CD14-positive monocyte (primary cell): Measurements from ENCODE around the gene OTOG. TPM values are rescaled to one million over a fixed set of nuclear protein-coding genes. Genes with fewer than 3 reads are reported as not detected.

ENCODE experiments used
- DNase-seq, 3 donors: peaks; one replicate each; pipeline ENCODE4 v3.0.0-alpha.2; 2011 to 2022
- H2AFZ ChIP-seq: 2 replicates; pipeline ENCODE4 v1.6.0; 2012; ENCODE audit warnings: mild to moderate bottlenecking, low read depth, low read length, inconsistent platforms; ENCODE audit not compliant: insufficient read depth, poor library complexity, severe bottlenecking
- H3K27ac ChIP-seq, 2 donors: 1 replicate in 1 of 2; 2 replicates in 1 of 2; pipeline ENCODE4 v1.5.1; 2012 to 2013; ENCODE audit warnings: low read length in 2 of 2, control low read depth in 1 of 2, inconsistent platforms in 1 of 2, low read depth in 1 of 2, mild to moderate bottlenecking in 1 of 2
- H3K27me3 ChIP-seq, 2 donors: one replicate each; pipeline versions ENCODE4 v1.6.0 to v1.6.1; 2011 to 2013; ENCODE audit warnings: low read length in 2 of 2; ENCODE audit not compliant: control insufficient read depth in 2 of 2, insufficient read depth in 2 of 2
- H3K36me3 ChIP-seq, 2 donors: replicated peaks in 1 of 2; 1 replicate in 1 of 2; 2 replicates in 1 of 2; pipeline versions ENCODE4 v1.5.1 to v1.6.1; 2012 to 2013; ENCODE audit warnings: low read length in 2 of 2, control low read depth in 1 of 2, inconsistent platforms in 1 of 2, mild to moderate bottlenecking in 1 of 2; ENCODE audit not compliant: insufficient read depth in 2 of 2, control insufficient read depth in 1 of 2
- H3K4me1 ChIP-seq, 2 donors: 1 replicate in 1 of 2; 2 replicates in 1 of 2; pipeline versions ENCODE4 v1.5.1 to v1.6.1; 2012 to 2013; ENCODE audit warnings: low read length in 2 of 2, control low read depth in 1 of 2, inconsistent platforms in 1 of 2, mild to moderate bottlenecking in 1 of 2, moderate library complexity in 1 of 2; ENCODE audit not compliant: insufficient read depth in 2 of 2, control insufficient read depth in 1 of 2
- H3K4me2 ChIP-seq: replicated peaks from 2 replicates; pipeline ENCODE3; 2012; ENCODE audit warnings: low read length, moderate library complexity, mild to moderate bottlenecking; ENCODE audit not compliant: poor library complexity, severe bottlenecking; ENCODE audit errors: extremely low read depth
- H3K4me3 ChIP-seq, 3 experiments: fragments of 200-600 bp in 1 of 3; sonication (generic) in 1 of 3; replicated peaks in 1 of 3; 1 replicate in 2 of 3; 2 replicates in 1 of 3; pipeline ENCODE4 v1.5.1; 2011 to 2013; ENCODE audit warnings: low read length in 3 of 3, mild to moderate bottlenecking in 3 of 3, control low read depth in 2 of 3, low read depth in 2 of 3, inconsistent platforms in 1 of 3, moderate library complexity in 1 of 3
- H3K79me2 ChIP-seq: 2 replicates; pipeline ENCODE4 v1.6.0; 2012; ENCODE audit warnings: mild to moderate bottlenecking, control low read depth, inconsistent platforms, low read length, moderate library complexity; ENCODE audit not compliant: insufficient read depth
- H3K9ac ChIP-seq: 2 replicates; pipeline ENCODE4 v1.6.0; 2017; ENCODE audit warnings: low read length, mild to moderate bottlenecking; ENCODE audit not compliant: insufficient read depth, poor library complexity, severe bottlenecking
- H3K9me3 ChIP-seq, 2 donors: replicated peaks in 1 of 2; 1 replicate in 1 of 2; 2 replicates in 1 of 2; pipeline versions ENCODE4 v1.5.1 to v1.6.1; 2012 to 2013; ENCODE audit warnings: low read length in 2 of 2, control low read depth in 1 of 2; ENCODE audit not compliant: control insufficient read depth in 1 of 2, insufficient read depth in 1 of 2
- H4K20me1 ChIP-seq: 2 replicates; pipeline ENCODE4 v1.6.0; 2012; ENCODE audit warnings: mild to moderate bottlenecking, low read length, control low read depth, moderate library complexity; ENCODE audit not compliant: insufficient read depth
- H3K27ac Mint-ChIP-seq, 7 donors: one replicate each; pipeline ENCODE4 v1.8.0; 2020; ENCODE audit warnings: mild to moderate bottlenecking in 7 of 7, mixed read lengths in 7 of 7, moderate library complexity in 6 of 7, inconsistent platforms in 2 of 7
- H3K27me3 Mint-ChIP-seq, 3 donors: one replicate each; pipeline ENCODE4 v1.8.0; 2021 to 2022; ENCODE audit warnings: low read depth in 3 of 3, mild to moderate bottlenecking in 3 of 3, mixed read lengths in 3 of 3, moderate library complexity in 3 of 3, inconsistent platforms in 1 of 3
- H3K36me3 Mint-ChIP-seq, 2 donors: one replicate each; pipeline ENCODE4 v1.8.0; 2020; ENCODE audit warnings: mixed read lengths in 2 of 2, inconsistent platforms in 1 of 2, mild to moderate bottlenecking in 1 of 2
- H3K4me1 Mint-ChIP-seq: one replicate; pipeline ENCODE4 v1.8.0; 2020; ENCODE audit warnings: mild to moderate bottlenecking, mixed read lengths
- H3K4me3 Mint-ChIP-seq, 2 donors: one replicate each; pipeline ENCODE4 v1.8.0; 2020; ENCODE audit warnings: mild to moderate bottlenecking in 2 of 2, mixed read lengths in 2 of 2, moderate library complexity in 1 of 2
- H3K9me3 Mint-ChIP-seq, 7 donors: one replicate each; pipeline ENCODE4 v1.8.0; 2020 to 2022; ENCODE audit warnings: mixed read lengths in 7 of 7, mild to moderate bottlenecking in 6 of 7, moderate library complexity in 6 of 7, inconsistent platforms in 2 of 7
- CTCF ChIP-seq: fragments of 200-600 bp; IDR thresholded peaks from one replicate; pipeline ENCODE4 v1.8.0; 2022; ENCODE audit warnings: antibody characterized with exemption, mild to moderate bottlenecking
- WGBS: methylation state at CpG from one replicate; pipeline ENCODE4 v1.1.5; 2013; ENCODE audit warnings: missing lambda C conversion rate; ENCODE audit not compliant: insufficient coverage; 5-methylcytosine and 5-hydroxymethylcytosine counted together
- intact Hi-C, 2 donors: fragments of 100-400 bp; cut with micrococcal nuclease; formaldehyde crosslinking; loops; one replicate each; pipeline versions ENCODE4 v1.15.0 to v1.15.1; 2023
- polyA plus RNA-seq, 3 donors: library from polyadenylated mRNA; depleted of rRNA in 1 of 3; unstranded in 2 of 3; stranded (reverse) in 1 of 3; fragments of 300-500 nt in 2 of 3; fragments of >200 nt in 1 of 3; fragmentation: Illumina TruSeq in 2 of 3; gene quantifications; 1 replicate in 2 of 3; 2 replicates in 1 of 3; pipeline ENCODE4 v1.2.3, GENCODE V29; 2012 to 2021

The OTOG gene
- polyA plus RNA-seq, 3 donors, result not detected

GRCh38 chr11:17691976-17692375, 144.9 kb downstream of the OTOG start:
- H3K36me3 ChIP-seq, result no peaks in the 10 kb centered on the region
- no peak for DNase-seq
- H3K9ac ChIP-seq, result no peak overlapping the region
- Mint-ChIP-seq H3K9me3 (peaks cover 0 to 14% (median 8%) of the 10 kb centered on the region in 7 donors), H3K4me1 (no peaks in the 10 kb centered on the region), H3K36me3 (peaks cover 5% of the 10 kb centered on the region in 2 donors), H3K27ac (no peak overlapping the region), H3K27me3 (peaks cover 36 to 48% (median 41%) of the 10 kb centered on the region in 3 donors), H3K4me3 (no peak overlapping the region)
- no peak overlapping the region for H2AFZ ChIP-seq
- peaks cover 28 to 36% of the 10 kb centered on the region in 2 donors for H3K27me3 ChIP-seq
- no peak overlapping the region for H3K4me3 ChIP-seq
- 48% methylated on average over 6 of the region's 10 CpGs for WGBS
- no peaks in the 10 kb centered on the region for H3K79me2 ChIP-seq
- no peak overlapping the region for H3K27ac ChIP-seq
- H4K20me1 ChIP-seq, result no peaks in the 10 kb centered on the region
- peaks cover 0 to 7% of the 10 kb centered on the region in 2 donors for H3K9me3 ChIP-seq
- no peaks in the 10 kb centered on the region for H3K4me1 ChIP-seq
- intact Hi-C loops, result no loop called here
- no peak overlapping the region for H3K4me2 ChIP-seq
- no peak for TF ChIP-seq CTCF

GRCh38 chr11:17692931-17693330, 145.9 kb downstream of the OTOG start:
- Histone ChIP-seq H3K36me3 (no peaks in the 10 kb centered on the region), H3K4me3 (no peak overlapping the region), H3K9me3 (peaks cover 0 to 7% of the 10 kb centered on the region in 2 donors), H3K4me1 (no peaks in the 10 kb centered on the region), H4K20me1 (no peaks in the 10 kb centered on the region), H3K9ac (no peak overlapping the region), H3K27me3 (peaks cover 33 to 45% of the 10 kb centered on the region in 2 donors), H2AFZ (no peak overlapping the region), H3K27ac (no peak overlapping the region), H3K79me2 (no peaks in the 10 kb centered on the region), H3K4me2 (no peak overlapping the region)
- WGBS, result 29% methylated on average over 4 of the region's 7 CpGs
- DNase-seq, result no peak
- TF ChIP-seq CTCF, result no peak
- no peaks in the 10 kb centered on the region for H3K4me1 Mint-ChIP-seq
- H3K9me3 Mint-ChIP-seq, result peaks cover 0 to 14% (median 8%) of the 10 kb centered on the region in 7 donors
- intact Hi-C loops, result no loop called here
- peaks cover 42 to 55% (median 43%) of the 10 kb centered on the region in 3 donors for H3K27me3 Mint-ChIP-seq
- no peak overlapping the region for H3K4me3 Mint-ChIP-seq
- H3K27ac Mint-ChIP-seq, result no peak overlapping the region
- H3K36me3 Mint-ChIP-seq, result peaks cover 5% of the 10 kb centered on the region in 2 donors
